PC-3 (cell line): ENCODE results near the gene GTPBP2. TPM values are rescaled to one million over a fixed set of nuclear protein-coding genes. Genes with fewer than 3 reads are reported as not detected.

Experiments
- ATAC-seq: fragments of 200-7000 bp; cut with Tn5 transposase; 2 replicates; pipeline ENCODE4 v1.9.1; 2020; ENCODE audit warnings: mild to moderate bottlenecking, moderate library complexity
- BruUV-seq: library from RNA; stranded (reverse); fragments of 400-500 nt; replicated peaks from 2 replicates; lab custom pipeline; 2021; lab: Mats Ljungman, UMichigan
- CTCF ChIA-PET: fragments of 300-600 bp; sonication (Branson Sonifier 250); formaldehyde crosslinking; loops from one replicate; lab custom pipeline; 2022; ENCODE audit warnings: antibody characterized with exemption; lab: Charles Lee
- POLR2A ChIA-PET: fragments of 300-600 bp; sonication (Branson Sonifier 250); formaldehyde crosslinking; loops from one replicate; lab custom pipeline; 2022; ENCODE audit warnings: antibody characterized with exemption; ENCODE audit not compliant: unreplicated experiment; lab: Charles Lee
- DNase-seq: peaks from one replicate; pipeline ENCODE4 v3.0.0-alpha.2; 2015
- H2AFZ ChIP-seq: fragments of 300-600 bp; sonication (generic); 2 replicates; pipeline ENCODE4 v1.6.0; 2016; ENCODE audit warnings: antibody characterized with exemption, low read length
- H3F3A ChIP-seq: fragments of 300-600 bp; sonication (generic); one replicate; pipeline ENCODE4 v1.6.0; 2017; ENCODE audit warnings: antibody characterized with exemption, low read length, control low read depth, mild to moderate bottlenecking; ENCODE audit not compliant: unreplicated experiment
- H3K27ac ChIP-seq: fragments of 300-600 bp; sonication (generic); 2 replicates; pipeline ENCODE4 v1.5.1; 2016; ENCODE audit warnings: mild to moderate bottlenecking, low read length
- H3K27me3 ChIP-seq: fragments of 300-600 bp; sonication (generic); 2 replicates; pipeline ENCODE4 v1.6.1; 2016; ENCODE audit warnings: low read length, mixed read lengths
- H3K36me3 ChIP-seq: fragments of 300-600 bp; sonication (generic); 2 replicates; pipeline ENCODE4 v1.6.1; 2016; ENCODE audit warnings: low read depth, mixed run types, low read length, mixed read lengths
- H3K4me1 ChIP-seq: fragments of 300-600 bp; sonication (generic); 2 replicates; pipeline ENCODE4 v1.5.1; 2016; ENCODE audit warnings: low read length; ENCODE audit not compliant: insufficient read depth
- H3K4me2 ChIP-seq: fragments of 300-600 bp; sonication (generic); 2 replicates; pipeline ENCODE4 v1.6.0; 2016; ENCODE audit warnings: low read length
- H3K4me3 ChIP-seq: fragments of 300-600 bp; sonication (generic); 2 replicates; pipeline ENCODE4 v1.5.1; 2016; ENCODE audit warnings: mild to moderate bottlenecking, low read length, mixed read lengths
- H3K79me2 ChIP-seq: fragments of 300-600 bp; sonication (generic); 2 replicates; pipeline ENCODE4 v1.6.1; 2017; ENCODE audit warnings: low read length, mixed read lengths
- H3K9ac ChIP-seq: fragments of 300-600 bp; sonication (generic); 2 replicates; pipeline ENCODE4 v1.6.0; 2016; ENCODE audit warnings: mild to moderate bottlenecking, low read length
- H3K9me2 ChIP-seq: fragments of 300-600 bp; sonication (generic); replicated peaks from 2 replicates; pipeline ENCODE4 v1.6.1; 2016; ENCODE audit warnings: mixed run types, low read length, mixed read lengths
- H3K9me3 ChIP-seq: fragments of 300-600 bp; sonication (generic); 2 replicates; pipeline ENCODE4 v1.6.1; 2016; ENCODE audit warnings: low read length, mixed read lengths
- H4K20me1 ChIP-seq: fragments of 300-600 bp; sonication (generic); 2 replicates; pipeline ENCODE4 v1.6.1; 2016; ENCODE audit warnings: low read length, mixed read lengths
- EZH2 ChIP-seq: fragments of 300-600 bp; sonication (generic); IDR thresholded peaks from one replicate; pipeline ENCODE4 v1.6.1; 2017; ENCODE audit warnings: antibody characterized with exemption, mild to moderate bottlenecking, low read length; ENCODE audit not compliant: unreplicated experiment
- EZH2phosphoT487 ChIP-seq: fragments of 300-600 bp; sonication (generic); IDR thresholded peaks from 2 replicates; pipeline ENCODE4 v1.6.1; 2018; ENCODE audit warnings: mild to moderate bottlenecking, antibody characterized with exemption, low read length, borderline replicate concordance
- intact Hi-C: fragments of 100-400 bp; cut with micrococcal nuclease; formaldehyde crosslinking; loops from 2 replicates; pipeline ENCODE4 v1.9.0; 2023
- total RNA-seq: library from RNA; depleted of rRNA; stranded (reverse); fragments of >200 nt; gene quantifications from 2 replicates; pipeline ENCODE4 v1.2.3, GENCODE V29; 2014
- TF ChIP-seq, protein P1 (sequence below): fragments of 300-600 bp; sonication (generic); conservative IDR thresholded peaks from 2 replicates; pipeline ENCODE4 v1.5.1; 2017; ENCODE audit warnings: antibody characterized with exemption, low read depth, mild to moderate bottlenecking, low read length

GTPBP2 gene
- total RNA-seq, 1 experiment from 2014 or later, result 38.1 TPM

- no TSS peak for BruUV-seq
Observed at GRCh38 chr6:43616725-43617472, 12.2 kb downstream of the GTPBP2 start.

GRCh38 chr6:43614396-43614730 is 14.7 kb downstream of the GTPBP2 start:
- BruUV-seq, result no TSS peak
- Histone ChIP-seq H4K20me1 (no peaks in the 10 kb centered on the region), H3K36me3 (peaks cover 5% of the 10 kb centered on the region; the same call in 1 of the 2 replicates), H3K9me2 (no peaks in the 10 kb centered on the region), H3K4me2 (no peak overlapping the region), H3K27ac (no peak overlapping the region), H3F3A (peaks cover 4% of the 10 kb centered on the region), H3K79me2 (no peaks in the 10 kb centered on the region), H3K9ac (no peak overlapping the region), H3K4me1 (no peaks in the 10 kb centered on the region), H2AFZ (no peak overlapping the region), H3K9me3 (no peaks in the 10 kb centered on the region), H3K4me3 (no peak overlapping the region), H3K27me3 (no peaks in the 10 kb centered on the region)
- ChIA-PET CTCF (no interaction called here), POLR2A (no interaction called here)
- no peak for ATAC-seq
- DNase-seq, result no peak
- TF ChIP-seq EZH2phosphoT487 (no peak), EZH2 (no peak)
- TF ChIP-seq, protein P1, sequence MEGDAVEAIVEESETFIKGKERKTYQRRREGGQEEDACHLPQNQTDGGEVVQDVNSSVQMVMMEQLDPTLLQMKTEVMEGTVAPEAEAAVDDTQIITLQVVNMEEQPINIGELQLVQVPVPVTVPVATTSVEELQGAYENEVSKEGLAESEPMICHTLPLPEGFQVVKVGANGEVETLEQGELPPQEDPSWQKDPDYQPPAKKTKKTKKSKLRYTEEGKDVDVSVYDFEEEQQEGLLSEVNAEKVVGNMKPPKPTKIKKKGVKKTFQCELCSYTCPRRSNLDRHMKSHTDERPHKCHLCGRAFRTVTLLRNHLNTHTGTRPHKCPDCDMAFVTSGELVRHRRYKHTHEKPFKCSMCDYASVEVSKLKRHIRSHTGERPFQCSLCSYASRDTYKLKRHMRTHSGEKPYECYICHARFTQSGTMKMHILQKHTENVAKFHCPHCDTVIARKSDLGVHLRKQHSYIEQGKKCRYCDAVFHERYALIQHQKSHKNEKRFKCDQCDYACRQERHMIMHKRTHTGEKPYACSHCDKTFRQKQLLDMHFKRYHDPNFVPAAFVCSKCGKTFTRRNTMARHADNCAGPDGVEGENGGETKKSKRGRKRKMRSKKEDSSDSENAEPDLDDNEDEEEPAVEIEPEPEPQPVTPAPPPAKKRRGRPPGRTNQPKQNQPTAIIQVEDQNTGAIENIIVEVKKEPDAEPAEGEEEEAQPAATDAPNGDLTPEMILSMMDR, result no peak
- intact Hi-C loops, result no loop called here

More at GRCh38 chr6:43616725-43617472, 12.2 kb downstream of the GTPBP2 start:
- Histone ChIP-seq H3K4me1 (no peaks in the 10 kb centered on the region), H3K27ac (no peak overlapping the region), H2AFZ (no peak overlapping the region), H3K27me3 (no peaks in the 10 kb centered on the region), H3K36me3 (peaks cover 16% of the 10 kb centered on the region), H3K79me2 (no peaks in the 10 kb centered on the region), H4K20me1 (no peaks in the 10 kb centered on the region), H3K9me3 (no peaks in the 10 kb centered on the region), H3K9me2 (no peaks in the 10 kb centered on the region), H3K4me3 (no peak overlapping the region), H3K4me2 (no peak overlapping the region), H3F3A (peaks cover 4% of the 10 kb centered on the region), H3K9ac (no peak overlapping the region)
- ChIA-PET CTCF (no interaction called here), POLR2A (no interaction called here)
- TF ChIP-seq EZH2, result no peak
- TF ChIP-seq, protein P1, result no peak
- TF ChIP-seq EZH2phosphoT487, result no peak
- DNase-seq (no peak), ATAC-seq (no peak)
- intact Hi-C loops, result no loop called here

DNA sequence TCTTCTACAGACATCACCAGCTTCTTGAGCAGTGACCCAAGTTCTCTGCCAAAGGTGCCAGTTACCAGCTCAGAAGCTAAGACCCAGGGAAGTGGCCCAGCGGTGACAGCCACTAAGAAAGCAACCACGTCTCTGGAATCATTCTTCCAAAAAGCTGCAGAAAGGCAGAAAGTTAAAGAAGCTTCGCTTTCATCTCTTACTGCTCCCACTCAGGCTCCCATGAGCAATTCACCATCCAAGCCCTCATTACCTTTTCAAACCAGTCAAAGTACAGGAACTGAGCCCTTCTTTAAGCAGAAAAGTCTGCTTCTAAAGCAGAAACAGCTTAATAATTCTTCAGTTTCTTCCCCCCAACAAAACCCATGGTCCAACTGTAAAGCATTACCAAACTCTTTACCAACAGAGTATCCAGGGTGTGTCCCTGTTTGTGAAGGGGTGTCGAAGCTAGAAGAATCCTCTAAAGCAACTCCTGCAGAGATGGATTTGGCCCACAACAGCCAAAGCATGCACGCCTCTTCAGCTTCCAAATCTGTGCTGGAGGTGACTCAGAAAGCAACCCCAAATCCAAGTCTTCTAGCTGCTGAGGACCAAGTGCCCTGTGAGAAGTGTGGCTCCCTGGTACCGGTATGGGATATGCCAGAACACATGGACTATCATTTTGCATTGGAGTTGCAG is 15.2 kb downstream of the GTPBP2 start:
- no peaks in the 10 kb centered on the region for H3K4me1 ChIP-seq
- no peaks in the 10 kb centered on the region for H4K20me1 ChIP-seq
- H3K9me2 ChIP-seq, result no peaks in the 10 kb centered on the region
- ChIA-PET POLR2A (no interaction called here), CTCF (no interaction called here)
- ATAC-seq (peak; percentile 33; the same call in 1 of the 2 replicates), DNase-seq (no peak)
- no peaks in the 10 kb centered on the region for H3K9me3 ChIP-seq
- no TSS peak for BruUV-seq
- H3K27me3 ChIP-seq, result no peaks in the 10 kb centered on the region
- no peak overlapping the region for H3K27ac ChIP-seq
- no peak overlapping the region for H3K4me3 ChIP-seq
- intact Hi-C loops, result no loop called here
- H3K79me2 ChIP-seq, result no peaks in the 10 kb centered on the region
- TF ChIP-seq EZH2, result no peak
- TF ChIP-seq, protein P1, result no peak
- no peak overlapping the region for H2AFZ ChIP-seq
- no peak overlapping the region for H3K4me2 ChIP-seq
- H3K9ac ChIP-seq, result no peak overlapping the region
- no peaks in the 10 kb centered on the region; the same call in 1 of the 2 replicates for H3K36me3 ChIP-seq
- peaks cover under 1% of the 10 kb centered on the region for H3F3A ChIP-seq
